Right ventricle myocardium inferior (tissue), 1 donor: ENCODE results near the gene AHR. TPM values are rescaled to one million over a fixed set of nuclear protein-coding genes. Genes with fewer than 3 reads are reported as not detected.

Source experiments
- ATAC-seq: fragments of 200-7000 bp; cut with Tn5 transposase; one replicate; pipeline ENCODE4 v1.9.1; 2020; ENCODE audit warnings: mild to moderate bottlenecking, moderate library complexity
- DNase-seq: peaks from one replicate; pipeline ENCODE4 v3.0.0; 2021; ENCODE audit errors: missing footprints
- intact Hi-C: fragments of 100-400 bp; cut with DNase I; formaldehyde crosslinking; loops from one replicate; pipeline ENCODE4 v1.11.0; 2022
- long read RNA-seq: library from polyadenylated mRNA; unstranded; transcript quantifications from one replicate; pipeline ENCODE4 v2.0.0, GENCODE V29; 2021
- total RNA-seq: library from RNA; stranded (reverse); fragmentation: NEBNext Ultra II Directional; extraction: Animal tissue kit (Norgen Biotek cat#: 25700); gene quantifications from one replicate; pipeline ENCODE4 v1.2.1, GENCODE V29; 2021
- donor health status: DM: no; HTN: yes; CAD: no; lungs with severe emphysema.

Gene AHR
- 29.6 TPM for total RNA-seq
- long read RNA-seq, partial matches to known transcripts = 1 of 3 reads
- long read RNA-seq, other reads (novel, unspliced or antisense) = 2 of 3 reads

GRCh38 chr7:17298102-17298839 lies at the start of gene AHR:
AHR (plus strand) TSS chr7:17298652; CDS start chr7:17299265, 613 bp downstream.
- ATAC-seq = peak; percentile 96
- intact Hi-C loops = loop anchor here (5.0 to 10.0 kb wide), 3 partner anchors 66 to 553 kb away; no protein-coding TSS in a partner anchor
- DNase-seq = peak; percentile 95

DNA sequence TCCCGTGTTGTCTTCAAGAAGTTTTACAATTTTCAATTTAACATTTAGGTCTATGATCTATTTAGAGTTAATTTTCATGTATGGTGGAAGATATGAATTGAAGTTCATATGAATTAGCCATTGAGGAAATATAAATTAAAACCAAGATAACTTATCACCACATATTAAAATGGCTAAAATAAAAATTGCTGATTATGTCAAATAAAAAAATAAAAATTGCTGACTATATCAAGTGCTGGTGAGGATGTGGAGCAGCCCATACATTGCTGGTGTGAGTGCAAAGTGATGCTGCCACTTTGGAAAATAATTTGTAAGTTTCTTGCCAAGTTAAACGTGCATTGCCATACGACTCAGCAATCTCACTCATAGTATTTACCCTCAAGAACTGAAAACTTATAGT lies 44.6 kb upstream of the AHR start:
- no peak for DNase-seq
- intact Hi-C loops = no loop called here
- no peak for ATAC-seq

GRCh38 chr7:17255926-17256325 lies 42.5 kb upstream of the AHR start:
- no peak for ATAC-seq
- DNase-seq = no peak
- intact Hi-C loops = no loop called here

DNA sequence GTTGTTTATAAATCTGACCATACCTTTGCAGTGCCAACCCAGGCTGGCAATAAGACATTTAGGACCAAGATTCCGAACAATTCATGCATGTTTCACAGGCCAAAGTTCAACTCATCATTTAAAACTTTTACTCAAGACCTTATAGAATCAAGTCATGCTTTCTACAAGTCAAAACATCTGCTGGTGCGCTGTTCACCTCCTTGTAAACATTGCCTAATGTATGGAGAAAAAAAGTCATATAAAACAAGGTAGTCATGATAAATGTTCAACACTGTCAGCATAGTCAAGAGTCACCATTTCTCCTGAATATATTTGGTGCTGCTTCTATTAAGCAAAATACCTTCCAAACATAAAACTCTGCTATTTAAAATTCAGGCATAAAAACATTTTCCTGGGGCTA lies 42.1 kb upstream of the AHR start:
- DNase-seq (no peak), ATAC-seq (no peak)
- intact Hi-C loops = no loop called here

GRCh38 chr7:17266565-17266964 lies 31.9 kb upstream of the AHR start:
- ATAC-seq (no peak), DNase-seq (no peak)
- intact Hi-C loops = no loop called here

DNA sequence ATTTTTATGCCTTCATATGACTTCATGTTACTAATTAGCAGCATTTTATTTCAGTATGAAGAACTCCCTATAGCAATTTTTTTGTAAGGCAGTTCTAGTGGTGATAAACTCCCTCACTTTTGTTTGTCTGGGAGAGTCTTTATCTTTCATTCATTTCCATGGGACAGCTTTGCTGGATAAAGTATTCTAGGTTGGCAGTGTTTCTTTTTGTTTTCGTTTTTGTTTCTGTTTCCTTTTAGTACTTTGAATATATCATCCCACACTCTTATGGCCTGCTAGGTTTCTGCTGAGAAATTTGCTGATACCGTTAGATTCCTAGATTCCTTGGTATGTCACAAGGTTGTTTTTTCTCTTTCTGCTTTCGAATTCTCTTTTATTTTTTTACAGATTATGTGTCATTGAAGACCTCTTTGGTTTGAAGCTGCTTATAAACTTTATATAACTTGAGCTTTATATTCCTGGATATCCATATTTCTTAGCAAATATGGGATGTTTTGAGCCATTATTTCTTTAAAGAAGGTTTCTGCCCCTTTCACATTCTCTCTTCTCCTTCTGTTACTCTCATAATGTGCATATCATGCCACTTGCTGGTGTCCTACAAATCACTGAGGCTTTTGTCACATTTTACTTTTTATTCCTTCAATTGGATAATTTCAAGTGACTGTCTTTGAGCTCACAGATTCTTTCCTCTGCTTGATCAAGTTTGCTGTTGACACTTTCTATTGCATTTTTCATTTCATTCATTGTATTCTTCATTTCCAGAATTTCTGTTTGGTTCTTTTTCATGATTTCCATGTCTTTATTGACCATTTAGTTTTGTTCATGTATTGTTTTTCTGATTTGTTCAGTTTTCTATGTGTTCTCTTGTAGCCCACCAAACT lies 28.9 kb upstream of the AHR start:
- ATAC-seq = no peak
- intact Hi-C loops = no loop called here
- no peak for DNase-seq

DNA sequence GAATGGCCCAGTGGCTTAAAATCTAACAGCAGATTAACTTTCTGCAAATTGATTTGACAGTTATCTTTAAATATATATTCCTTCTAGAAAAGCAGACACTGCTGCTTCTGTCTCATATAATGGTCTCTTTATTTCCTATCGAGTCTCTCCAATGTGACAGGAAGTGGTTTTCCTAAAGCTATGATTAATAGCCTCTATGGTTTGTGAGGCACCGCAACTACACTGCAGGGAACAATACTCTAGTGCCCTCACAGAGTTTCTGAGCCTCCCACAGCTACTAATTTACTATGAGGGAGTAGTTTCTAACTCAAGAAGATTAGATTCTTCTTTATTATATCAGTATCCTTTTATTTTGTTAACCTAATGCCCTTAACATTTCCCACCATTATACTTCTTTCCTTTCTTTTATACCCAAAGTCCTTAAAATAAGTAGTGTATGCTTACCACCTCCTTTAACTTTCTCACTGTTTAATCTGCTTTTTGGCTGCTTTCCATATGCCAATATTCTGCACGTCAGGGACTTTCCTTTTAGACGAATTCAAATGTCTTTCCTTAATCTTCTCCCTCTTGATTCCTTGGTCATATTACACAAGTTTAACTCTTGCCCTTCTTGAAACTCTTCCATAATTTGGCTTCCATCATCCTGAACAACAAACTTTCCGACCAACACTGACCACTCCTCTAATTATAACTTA lies 23.8 kb upstream of the AHR start:
- DNase-seq = no peak

DNA sequence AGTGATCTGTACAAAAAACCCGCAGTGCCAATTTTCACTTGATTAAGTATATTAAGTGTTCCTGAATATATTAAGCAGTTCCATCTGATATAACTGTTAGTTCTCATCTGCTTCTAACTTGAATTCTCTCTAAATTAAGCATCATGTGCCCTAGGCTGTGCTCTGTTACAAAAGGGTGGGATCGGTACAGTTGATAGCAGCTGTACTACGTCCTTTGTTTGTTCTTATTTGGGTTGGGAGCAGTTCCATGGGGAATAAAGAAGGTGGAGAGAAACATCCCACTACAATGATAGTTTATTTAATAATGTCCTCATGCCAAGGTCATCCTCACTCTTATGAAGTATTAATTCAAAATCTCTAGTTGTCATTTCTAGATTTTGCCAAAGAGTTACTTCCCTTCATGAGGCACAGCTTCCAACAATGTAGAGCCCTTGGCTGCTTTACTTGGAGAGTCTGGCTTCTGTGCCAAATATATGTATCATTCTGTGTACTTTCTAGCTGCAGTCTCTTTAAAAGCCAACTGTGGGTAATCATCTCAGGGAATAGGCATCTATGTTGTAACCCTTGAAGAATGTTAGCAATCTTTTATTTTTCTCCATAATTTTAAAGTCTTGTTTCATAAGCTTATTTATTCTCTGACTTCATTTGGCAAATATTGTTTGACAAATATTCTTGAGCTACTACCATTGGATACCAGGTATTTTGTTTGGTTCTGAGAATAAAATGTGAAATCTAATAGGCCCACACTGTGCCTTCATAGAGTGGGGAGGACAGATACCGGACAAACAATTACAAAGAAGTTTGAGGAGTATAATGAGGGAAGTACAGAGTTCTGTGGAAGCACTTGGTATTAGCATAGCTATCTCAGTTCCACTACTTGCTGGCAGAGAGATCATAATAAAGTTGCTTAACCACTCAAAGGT lies 22.4 kb upstream of the AHR start:
- ATAC-seq = peak; percentile 91
- no peak for DNase-seq
- intact Hi-C loops = no loop called here

More for the DNA sequence above, 23.8 kb upstream of the AHR start:
- ATAC-seq = no peak
- intact Hi-C loops = no loop called here

DNA sequence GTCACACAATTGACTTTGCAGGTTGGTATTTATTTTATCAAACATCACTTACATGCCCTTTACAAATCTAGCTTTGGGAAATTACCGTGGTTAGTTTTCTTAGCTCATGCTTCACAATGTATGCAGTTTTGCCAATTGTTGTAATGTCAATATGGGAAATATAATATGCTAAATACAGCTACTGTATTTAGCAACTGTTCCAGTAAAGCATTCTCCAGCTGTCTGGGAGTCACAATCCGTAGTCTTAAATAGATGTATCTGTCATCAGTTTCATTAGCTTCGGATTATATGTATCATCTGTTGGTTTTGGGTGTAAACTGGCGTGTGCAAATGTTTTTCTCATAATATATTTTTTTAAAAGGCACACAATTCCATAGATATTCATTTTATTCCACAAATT lies 19.4 kb upstream of the AHR start:
- ATAC-seq = no peak
- DNase-seq = no peak
- intact Hi-C loops = no loop called here

DNA sequence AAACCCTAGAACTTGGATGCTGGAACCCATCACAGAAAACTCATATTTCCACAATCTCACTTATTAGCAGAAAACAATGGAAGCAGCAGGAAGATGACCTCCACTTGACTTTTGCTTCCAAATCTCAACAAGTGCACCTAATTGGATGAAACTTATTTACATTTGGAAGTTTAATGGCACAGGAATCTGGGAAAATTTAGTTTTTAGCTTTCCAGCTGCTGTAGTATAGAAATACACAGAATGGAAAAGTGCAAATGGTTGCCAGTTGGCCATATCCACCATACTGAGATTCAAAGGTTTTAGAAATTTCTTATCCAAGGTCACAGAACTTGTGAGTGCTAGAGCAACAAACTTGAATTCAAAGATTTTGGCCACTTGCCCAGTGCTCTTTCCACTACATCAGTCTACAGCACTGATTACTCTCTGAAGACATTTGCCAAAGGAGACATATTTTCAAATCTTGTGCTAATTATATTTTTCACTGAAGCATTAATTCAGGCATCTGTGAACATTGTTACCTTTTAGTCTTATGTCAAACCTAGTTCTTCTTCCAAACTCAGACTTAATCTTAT lies 9.3 kb upstream of the AHR start:
- intact Hi-C loops = no loop called here
- no peak for DNase-seq

DNA sequence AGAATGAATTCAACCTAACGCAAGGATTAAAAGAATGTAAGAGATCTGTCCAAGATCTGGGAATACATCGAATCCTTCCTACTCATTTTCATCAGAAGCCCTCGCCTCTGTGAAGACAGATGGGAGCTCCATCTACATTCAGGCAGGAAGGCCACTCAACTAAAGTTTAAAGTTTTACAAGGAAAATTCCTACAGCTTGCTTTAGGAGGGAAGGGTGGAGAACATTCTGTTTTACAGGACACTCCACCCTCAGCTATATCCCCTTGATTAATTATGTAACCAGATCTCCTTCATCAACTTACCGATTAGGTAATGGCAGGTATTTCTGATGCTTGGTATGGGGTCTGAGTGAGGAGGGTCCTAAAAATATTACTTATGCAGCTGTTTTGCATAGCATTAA lies 5.6 kb upstream of the AHR start:
- no peak for ATAC-seq
- DNase-seq = no peak
- intact Hi-C loops = loop anchor here (10.0 kb wide), 2 partner anchors 248 to 548 kb away; no protein-coding TSS in a partner anchor

More for the DNA sequence above, 9.3 kb upstream of the AHR start:
- peak; percentile 63 for ATAC-seq

DNA sequence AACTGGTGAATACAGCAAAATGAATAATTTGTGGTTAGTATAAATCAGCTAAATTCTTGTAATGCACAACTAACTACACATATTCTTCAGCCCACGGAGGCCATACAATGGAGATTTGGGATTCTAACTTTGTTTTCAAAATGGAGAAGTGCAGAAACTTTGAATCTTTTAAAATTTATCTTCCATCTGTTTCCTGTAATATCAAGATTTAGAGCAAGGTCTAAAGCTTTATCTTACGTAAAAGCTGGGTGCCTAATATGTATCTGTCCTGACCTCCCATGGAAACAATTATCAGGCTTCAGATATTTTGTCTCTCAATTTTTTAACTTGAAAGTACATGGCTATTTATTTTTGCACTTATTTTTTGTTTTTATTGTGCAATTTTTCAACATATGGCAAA lies 5.0 kb upstream of the AHR start:
- ATAC-seq (no peak), DNase-seq (no peak)
- intact Hi-C loops = loop anchor here (10.0 kb wide), 2 partner anchors 249 to 549 kb away; no protein-coding TSS in a partner anchor

DNA sequence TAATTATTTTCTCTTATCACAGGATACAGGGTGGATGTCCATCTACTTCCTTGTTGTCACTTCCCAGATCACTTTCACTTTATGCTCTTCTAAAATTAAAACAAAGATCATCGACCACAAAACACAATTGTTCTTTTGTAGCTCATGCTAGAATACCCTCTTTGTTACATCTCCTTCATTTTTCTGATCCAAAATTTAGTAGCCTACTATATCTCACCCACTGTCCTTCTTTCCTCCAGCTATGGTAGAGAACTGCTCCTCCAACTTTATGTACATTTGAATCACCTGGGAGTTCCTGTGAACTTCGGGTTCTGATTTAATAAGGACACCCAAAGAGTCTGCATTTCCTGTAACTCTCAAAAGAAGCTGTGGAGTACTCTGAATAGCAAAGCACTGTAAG lies 1.2 kb upstream of the AHR start:
- ATAC-seq (no peak), DNase-seq (no peak)
- intact Hi-C loops = loop anchor here (5.0 to 10.0 kb wide), 3 partner anchors 65 to 552 kb away; no protein-coding TSS in a partner anchor

DNA sequence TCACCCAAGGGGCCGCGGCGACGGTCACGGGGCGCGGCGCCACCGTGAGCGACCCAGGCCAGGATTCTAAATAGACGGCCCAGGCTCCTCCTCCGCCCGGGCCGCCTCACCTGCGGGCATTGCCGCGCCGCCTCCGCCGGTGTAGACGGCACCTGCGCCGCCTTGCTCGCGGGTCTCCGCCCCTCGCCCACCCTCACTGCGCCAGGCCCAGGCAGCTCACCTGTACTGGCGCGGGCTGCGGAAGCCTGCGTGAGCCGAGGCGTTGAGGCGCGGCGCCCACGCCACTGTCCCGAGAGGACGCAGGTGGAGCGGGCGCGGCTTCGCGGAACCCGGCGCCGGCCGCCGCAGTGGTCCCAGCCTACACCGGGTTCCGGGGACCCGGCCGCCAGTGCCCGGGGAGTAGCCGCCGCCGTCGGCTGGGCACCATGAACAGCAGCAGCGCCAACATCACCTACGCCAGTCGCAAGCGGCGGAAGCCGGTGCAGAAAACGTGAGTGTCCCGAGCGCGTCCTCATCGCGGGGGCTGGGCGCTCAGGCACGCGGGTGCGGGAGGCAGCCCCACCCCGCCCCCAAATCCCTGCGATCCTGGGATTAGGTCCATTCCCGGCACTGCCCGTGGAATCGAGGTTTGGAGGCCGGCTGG lies 509 bp downstream of the AHR start:
- ATAC-seq (peak; percentile 51), DNase-seq (peak; percentile 79)
- intact Hi-C loops = loop anchor here (1.0 to 10.0 kb wide), 4 partner anchors 34 to 554 kb away; no protein-coding TSS in a partner anchor

- intact Hi-C loops = loop anchor here (1.0 to 10.0 kb wide), 4 partner anchors 34 to 555 kb away; no protein-coding TSS in a partner anchor
- no peak for ATAC-seq
- DNase-seq = no peak
These were observed 1.1 kb downstream of the AHR start for GRCh38 chr7:17299483-17299991.

DNA sequence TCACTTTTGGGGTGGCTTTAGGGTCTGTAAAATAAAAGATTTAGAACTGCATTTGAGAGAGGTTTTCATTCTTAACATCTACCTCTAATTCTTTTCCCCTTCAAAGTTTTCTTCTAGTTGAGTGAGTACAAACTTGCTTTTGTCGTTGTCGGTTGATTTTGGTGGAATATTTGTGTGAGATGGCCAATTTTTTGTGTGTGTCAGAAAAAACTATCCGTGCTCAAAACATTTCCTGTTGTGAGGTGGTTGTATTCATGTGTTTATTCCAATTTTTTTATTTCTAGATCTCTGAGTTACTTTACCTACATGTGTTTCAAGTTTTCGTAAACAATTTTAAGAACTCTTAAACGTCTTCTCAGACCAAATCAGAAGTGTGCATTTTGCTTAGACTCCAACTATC lies 1.6 kb downstream of the AHR start:
- intact Hi-C loops = loop anchor here (5.0 kb wide), 2 partner anchors 232 to 318 kb away; no protein-coding TSS in a partner anchor
- ATAC-seq (no peak), DNase-seq (no peak)

DNA sequence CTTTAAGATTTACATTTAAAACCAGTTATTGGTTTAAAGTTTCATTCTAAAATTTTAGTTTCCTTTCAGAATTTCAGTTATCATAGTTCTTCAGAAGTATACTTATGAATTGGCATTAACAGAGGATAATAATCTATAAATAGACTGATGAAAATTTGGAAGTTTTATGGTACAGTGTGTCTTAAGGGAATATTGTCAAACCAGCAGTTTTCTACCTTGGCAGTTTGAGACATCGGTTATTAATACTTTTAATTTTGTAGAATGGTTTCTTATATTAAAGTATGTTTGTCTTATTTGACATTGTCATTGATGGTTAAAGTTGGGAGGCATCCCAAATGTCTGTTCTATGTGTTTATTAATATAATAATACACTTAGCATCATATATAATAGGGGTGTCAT lies 2.0 kb downstream of the AHR start:
- ATAC-seq (no peak), DNase-seq (no peak)
- intact Hi-C loops = loop anchor here (5.0 kb wide), 2 partner anchors 232 to 318 kb away; no protein-coding TSS in a partner anchor
